GM15510 (cell line): Measurements from ENCODE around the gene TTC32.

Experiments used
- POLR2A ChIP-seq: IDR thresholded peaks from 3 replicates; pipeline ENCODE4 v1.6.1; 2011; ENCODE audit warnings: borderline replicate concordance; ENCODE audit not compliant: insufficient read length; ENCODE audit errors: extremely low read depth

TTC32 gene

GRCh38 chr2:19850056-19851050, 51.4 kb downstream of the TTC32 start:
- no peak for TF ChIP-seq POLR2A

GRCh38 chr2:19848952-19849351, 52.8 kb downstream of the TTC32 start:
- TF ChIP-seq POLR2A: no peak

- no peak for TF ChIP-seq POLR2A
Measured at GRCh38 chr2:19848029-19848750, 53.6 kb downstream of the TTC32 start.

GRCh38 chr2:19847486-19847885, 54.3 kb downstream of the TTC32 start:
- no peak for TF ChIP-seq POLR2A
